SH-SY5Y (cell line): ENCODE measurements around the gene MRGPRF.

Experiments
- GATA2 ChIP-seq: IDR thresholded peaks from 2 replicates; pipeline ENCODE4 v1.6.1; 2011; ENCODE audit warnings: mild to moderate bottlenecking, low read depth, low read length
- GATA3 ChIP-seq: IDR thresholded peaks from 2 replicates; pipeline ENCODE4 v1.6.1; 2011; ENCODE audit warnings: low read depth, mild to moderate bottlenecking, low read length, moderate library complexity

DNA sequence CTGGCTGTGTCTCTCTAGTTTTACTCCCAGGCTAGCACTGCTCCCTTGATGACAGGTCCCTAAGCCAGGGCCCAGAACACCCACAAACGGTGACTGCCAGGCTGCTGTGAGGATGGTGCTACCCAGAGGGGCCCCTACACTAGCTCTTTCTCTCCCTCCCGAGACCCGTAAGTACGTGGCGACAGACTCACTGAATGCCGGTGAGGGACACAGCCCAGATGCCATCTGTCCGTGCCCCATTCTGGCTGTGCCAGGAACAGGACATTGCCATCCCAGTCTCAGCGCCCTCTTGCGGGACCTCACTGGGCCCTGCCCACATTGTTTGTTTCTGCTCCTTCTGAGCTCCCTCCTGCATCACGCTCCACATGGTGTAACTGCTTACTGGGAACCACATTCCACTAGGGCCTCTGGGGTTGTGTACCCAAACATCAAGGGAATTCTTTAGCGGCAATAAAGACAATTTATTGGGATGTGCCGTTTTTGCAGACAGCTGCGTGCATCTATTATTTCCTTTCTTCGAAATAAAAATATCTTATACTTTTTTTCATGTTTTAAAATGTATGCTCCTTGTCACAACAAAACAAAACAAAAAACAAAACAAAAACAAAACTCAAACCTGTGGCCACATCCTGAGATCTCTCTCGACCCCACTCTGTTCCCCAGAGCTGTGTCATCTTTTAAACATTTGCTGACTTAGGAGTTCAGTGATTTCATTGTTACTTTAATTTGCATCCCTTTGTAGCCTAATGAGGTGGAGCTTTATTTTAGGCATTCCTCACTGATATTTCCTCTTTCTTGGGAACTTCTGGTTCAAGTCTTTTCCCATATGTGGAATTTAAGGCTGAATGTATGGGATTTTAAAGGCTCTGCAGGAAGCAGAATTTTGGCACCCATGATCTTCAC lies 31.3 kb upstream of the MRGPRF start:
- TF ChIP-seq GATA2 (no peak), GATA3 (no peak)
